Adrenal gland (tissue), 12 donors: ENCODE data around the gene SEC14L5. TPM values are rescaled to one million over a fixed set of nuclear protein-coding genes. Genes with fewer than 3 reads are reported as not detected.

Experiments
- DNase-seq, 7 donors: peaks; one replicate each; pipeline ENCODE4 v3.0.0-alpha.2; 2019 to 2020
- H3K27ac ChIP-seq, 5 donors: fragments of 200-600 bp; sonication (generic) in 4 of 5; 1 replicate in 3 of 5; 2 replicates in 2 of 5; pipeline versions ENCODE4 v1.5.1 to v1.8.0; 2016 to 2020; ENCODE audit warnings: mild to moderate bottlenecking in 1 of 5
- H3K27me3 ChIP-seq: fragments of 200-600 bp; 2 replicates; pipeline ENCODE4 v1.8.0; 2021
- H3K36me3 ChIP-seq, 2 donors: fragments of 200-600 bp; replicated peaks in 1 of 2; 1 replicate in 1 of 2; 2 replicates in 1 of 2; pipeline versions ENCODE4 v1.5.1 to v1.8.0; 2018 to 2022
- H3K4me1 ChIP-seq, 2 donors: fragments of 200-600 bp; replicated peaks in 1 of 2; 1 replicate in 1 of 2; 2 replicates in 1 of 2; pipeline versions ENCODE4 v1.5.1 to v1.8.0; 2018 to 2021
- H3K4me3 ChIP-seq, 4 donors: fragments of 200-600 bp; sonication (generic) in 3 of 4; one replicate each; pipeline ENCODE4 v1.5.1; 2016 to 2018
- H3K9me3 ChIP-seq, 3 donors: fragments of 200-600 bp; sonication (generic) in 1 of 3; replicated peaks in 1 of 3; 1 replicate in 2 of 3; 2 replicates in 1 of 3; pipeline versions ENCODE4 v1.5.1 to v1.8.0; 2016 to 2021
- POLR2A ChIP-seq, 2 donors: fragments of 450-650 bp; IDR thresholded peaks; one replicate each; pipeline ENCODE4 v1.6.1; 2017; ENCODE audit warnings: antibody characterized with exemption in 2 of 2, mild to moderate bottlenecking in 2 of 2, moderate library complexity in 1 of 2
- WGBS, 4 donors: extraction: QIAGEN DNeasy Blood & Tissue Kit in 2 of 4; methylation state at CpG; one replicate each; pipeline versions ENCODE4 v1.1.5 to v1.1.7; 2013 to 2017; 5-methylcytosine and 5-hydroxymethylcytosine counted together
- intact Hi-C, 2 donors: fragments of 100-400 bp; cut with DNase I; formaldehyde crosslinking; loops; one replicate each; pipeline versions ENCODE4 v1.14.1 to v1.15.0; 2022 to 2023
- polyA plus RNA-seq, 3 donors: library from polyadenylated mRNA; stranded (reverse); fragments of 200-250 nt in 2 of 3; fragments of 350-450 nt in 1 of 3; fragmentation: Illumina TruSeq in 1 of 3; extraction: RNeasy Lipid Tissue Mini Kit (QIAGEN cat#74804) in 1 of 3; gene quantifications; one replicate each; pipeline ENCODE4 v1.2.3, GENCODE V29; 2013 to 2014
- total RNA-seq, 9 donors: library from RNA; depleted of rRNA in 4 of 9; stranded (reverse); fragments of >200 nt in 4 of 9; fragments of 120-200 nt in 1 of 9; fragmentation: NEBNext Ultra II Directional in 1 of 9; extraction: Animal tissue kit (Norgen Biotek cat#: 25700) in 1 of 9; gene quantifications; one replicate each; pipeline versions ENCODE4 v1.1.0 to v1.2.4, GENCODE V29; 2013 to 2023
- TF ChIP-seq, protein P1 (sequence below), 6 experiments: fragments of 450-650 bp in 4 of 6; fragments of 200-600 bp in 2 of 6; sonication (generic) in 1 of 6; IDR thresholded peaks; 1 replicate in 5 of 6; 2 replicates in 1 of 6; pipeline versions ENCODE4 v1.5.1 to v1.8.0; 2016 to 2021; ENCODE audit warnings: antibody characterized with exemption in 6 of 6, mild to moderate bottlenecking in 2 of 6, moderate library complexity in 1 of 6
- donor health status: healthy with polysubstance abuse.
- donor health status: Bipolar disorder and iron deficiency.
- donor health status: DM: yes; HTN: yes; CAD: no.
- donor health status: DM: no; HTN: no; CAD: no.
- donor health status: DM: no; HTN: no; CAD: no.
- donor health status: DM: yes; HTN: yes; CAD: no.

SEC14L5 gene
- total and polyA plus RNA-seq, 12 donors: 0.12 to 1.8 (median 0.69) TPM

DNA sequence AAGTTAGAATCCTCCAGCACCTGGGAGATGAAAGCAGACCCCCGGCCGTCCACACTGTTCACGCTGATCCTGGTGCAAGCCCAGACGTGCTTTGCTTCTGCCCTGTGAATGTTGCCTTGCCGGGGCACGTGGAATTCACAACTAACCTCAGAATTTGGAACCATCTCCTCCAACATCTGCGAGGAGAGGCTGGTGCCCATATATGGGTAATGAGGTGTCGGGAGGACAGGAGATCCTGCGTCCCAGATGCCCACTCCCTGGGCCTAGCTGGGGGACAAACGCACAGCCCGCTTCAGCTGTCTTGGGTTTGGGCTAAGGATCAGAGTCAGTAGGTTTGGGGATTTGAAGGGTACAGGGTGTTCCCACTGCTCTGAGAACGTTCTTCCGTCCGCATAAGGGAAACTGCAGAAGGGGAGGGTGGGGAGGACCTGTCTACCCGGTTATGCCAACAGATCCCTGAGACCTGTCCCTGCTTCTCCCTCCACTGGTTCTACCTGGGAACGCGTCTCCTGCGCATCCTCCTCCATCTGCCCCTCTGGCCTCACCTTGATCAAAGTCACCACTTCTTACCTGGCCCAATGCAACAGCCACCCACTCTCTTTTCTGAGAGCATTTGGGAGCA, 35.3 kb upstream of the SEC14L5 start:
- intact Hi-C loops: no loop called here

GRCh38 chr16:4923853-4924252, 34.3 kb upstream of the SEC14L5 start:
- WGBS, 4 donors: 78 to 89% (median 79%) methylated on average over 6 of the region's 6 CpGs
- Histone ChIP-seq H3K36me3 (no peaks in the 10 kb centered on the region), H3K4me3 (no peak overlapping the region), H3K27me3 (no peaks in the 10 kb centered on the region), H3K9me3 (no peaks in the 10 kb centered on the region), H3K4me1 (no peaks in the 10 kb centered on the region), H3K27ac (no peak overlapping the region)
- intact Hi-C loops: no loop called here
- no peak for TF ChIP-seq POLR2A (IDR thresholded peaks at IDR 0.05)
- no peak for DNase-seq

More for the DNA sequence above, 35.3 kb upstream of the SEC14L5 start:
- Histone ChIP-seq H3K36me3 (no peaks in the 10 kb centered on the region), H3K4me1 (no peaks in the 10 kb centered on the region), H3K27ac (no peak overlapping the region), H3K27me3 (no peaks in the 10 kb centered on the region), H3K4me3 (no peak overlapping the region), H3K9me3 (no peaks in the 10 kb centered on the region)
- no peak for TF ChIP-seq POLR2A (IDR thresholded peaks at IDR 0.05)
- TF ChIP-seq, protein P1, sequence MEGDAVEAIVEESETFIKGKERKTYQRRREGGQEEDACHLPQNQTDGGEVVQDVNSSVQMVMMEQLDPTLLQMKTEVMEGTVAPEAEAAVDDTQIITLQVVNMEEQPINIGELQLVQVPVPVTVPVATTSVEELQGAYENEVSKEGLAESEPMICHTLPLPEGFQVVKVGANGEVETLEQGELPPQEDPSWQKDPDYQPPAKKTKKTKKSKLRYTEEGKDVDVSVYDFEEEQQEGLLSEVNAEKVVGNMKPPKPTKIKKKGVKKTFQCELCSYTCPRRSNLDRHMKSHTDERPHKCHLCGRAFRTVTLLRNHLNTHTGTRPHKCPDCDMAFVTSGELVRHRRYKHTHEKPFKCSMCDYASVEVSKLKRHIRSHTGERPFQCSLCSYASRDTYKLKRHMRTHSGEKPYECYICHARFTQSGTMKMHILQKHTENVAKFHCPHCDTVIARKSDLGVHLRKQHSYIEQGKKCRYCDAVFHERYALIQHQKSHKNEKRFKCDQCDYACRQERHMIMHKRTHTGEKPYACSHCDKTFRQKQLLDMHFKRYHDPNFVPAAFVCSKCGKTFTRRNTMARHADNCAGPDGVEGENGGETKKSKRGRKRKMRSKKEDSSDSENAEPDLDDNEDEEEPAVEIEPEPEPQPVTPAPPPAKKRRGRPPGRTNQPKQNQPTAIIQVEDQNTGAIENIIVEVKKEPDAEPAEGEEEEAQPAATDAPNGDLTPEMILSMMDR (IDR thresholded peaks at IDR 0.05): no peak
- WGBS, 4 donors: 77 to 81% (median 79%) methylated on average over 14 to 18 of the region's 18 CpGs
- no peak for DNase-seq

GRCh38 chr16:4924593-4925292, 33.4 kb upstream of the SEC14L5 start:
- 23 to 60% (median 55%) methylated on average over 4 to 12 of the region's 12 CpGs for WGBS, 4 donors
- no peaks in the 10 kb centered on the region for H3K4me1 ChIP-seq
- no peak for TF ChIP-seq POLR2A (IDR thresholded peaks at IDR 0.05)
- TF ChIP-seq, protein P1 (IDR thresholded peaks at IDR 0.05): no peak
- intact Hi-C loops: no loop called here
- H3K9me3 ChIP-seq: no peaks in the 10 kb centered on the region
- no peak overlapping the region for H3K27ac ChIP-seq
- H3K27me3 ChIP-seq: no peaks in the 10 kb centered on the region
- H3K36me3 ChIP-seq: no peaks in the 10 kb centered on the region
- H3K4me3 ChIP-seq: no peak overlapping the region
- no peak for DNase-seq

DNA sequence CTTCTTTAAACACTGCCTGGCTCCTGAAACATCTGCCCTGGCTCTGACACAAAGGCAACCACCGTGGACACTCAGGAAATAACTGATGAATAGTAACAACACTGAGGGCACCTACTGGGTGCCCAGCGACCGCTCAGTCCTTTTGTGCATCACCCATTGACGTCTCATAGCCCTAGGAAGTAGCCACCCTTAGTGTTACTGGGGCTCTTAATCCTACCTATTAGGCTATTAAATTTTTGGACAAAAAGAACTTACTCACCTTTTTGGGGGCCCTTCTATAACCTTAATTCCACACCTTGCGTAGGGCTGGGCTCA, 32.9 kb upstream of the SEC14L5 start:
- WGBS, 4 donors: 77 to 89% (median 82%) methylated on average over 5 of the region's 5 CpGs
- Histone ChIP-seq H3K36me3 (no peaks in the 10 kb centered on the region), H3K9me3 (no peaks in the 10 kb centered on the region), H3K27me3 (no peaks in the 10 kb centered on the region), H3K27ac (no peak overlapping the region), H3K4me3 (no peak overlapping the region), H3K4me1 (no peaks in the 10 kb centered on the region)
- intact Hi-C loops: no loop called here
- no peak for TF ChIP-seq POLR2A (IDR thresholded peaks at IDR 0.05)
- TF ChIP-seq, protein P1 (IDR thresholded peaks at IDR 0.05): no peak
- no peak for DNase-seq

GRCh38 chr16:4925791-4926190, 32.3 kb upstream of the SEC14L5 start:
- Histone ChIP-seq H3K9me3 (no peaks in the 10 kb centered on the region), H3K27ac (no peak overlapping the region), H3K4me1 (no peaks in the 10 kb centered on the region), H3K4me3 (no peak overlapping the region), H3K36me3 (no peaks in the 10 kb centered on the region), H3K27me3 (no peaks in the 10 kb centered on the region)
- no peak for TF ChIP-seq POLR2A (IDR thresholded peaks at IDR 0.05)
- TF ChIP-seq, protein P1 (IDR thresholded peaks at IDR 0.05): no peak
- WGBS, 4 donors: 80 to 95% (median 85%) methylated on average over 5 of the region's 5 CpGs
- no peak for DNase-seq
- intact Hi-C loops: no loop called here
